Mesothelial cell of epicardium (in vitro differentiated cells): Measurements from ENCODE around the gene CFTR. TPM values are rescaled to one million over a fixed set of nuclear protein-coding genes. Genes with fewer than 3 reads are reported as not detected.

Source experiments
- DNase-seq, 2 experiments: peaks; one replicate each; pipeline ENCODE4 v3.0.0; 2021; ENCODE audit warnings: low spot score in 2 of 2; ENCODE audit not compliant: unreplicated experiment in 2 of 2
- H3K27ac Mint-ChIP-seq: 2 replicates; pipeline ENCODE4 v1.8.0; 2021; ENCODE audit warnings: mixed read lengths
- H3K27me3 Mint-ChIP-seq: 2 replicates; pipeline ENCODE4 v1.8.0; 2021; ENCODE audit warnings: low read depth, mixed read lengths
- H3K36me3 Mint-ChIP-seq: 2 replicates; pipeline ENCODE4 v1.8.0; 2021; ENCODE audit warnings: mixed read lengths
- H3K4me1 Mint-ChIP-seq: 2 replicates; pipeline ENCODE4 v1.8.0; 2021; ENCODE audit warnings: mixed read lengths
- H3K4me3 Mint-ChIP-seq: 2 replicates; pipeline ENCODE4 v1.8.0; 2021; ENCODE audit warnings: mild to moderate bottlenecking, moderate library complexity, mixed read lengths
- H3K9me3 Mint-ChIP-seq: 2 replicates; pipeline ENCODE4 v1.8.0; 2021; ENCODE audit warnings: mixed read lengths
- total RNA-seq: library from RNA; stranded (reverse); gene quantifications from 3 replicates; pipeline ENCODE4 v1.2.1, GENCODE V29; 2021
- TF ChIP-seq, protein P1 (sequence below): fragments of 200-600 bp; sonication (generic); IDR thresholded peaks from one replicate; pipeline ENCODE4 v1.5.0; 2021; ENCODE audit warnings: antibody characterized with exemption; ENCODE audit not compliant: unreplicated experiment

The CFTR gene
- total RNA-seq, 1 donor from 2014 or later, result 2.7 TPM

GRCh38 chr7:117675497-117676435 lies 195.9 kb downstream of the CFTR start:
- no peaks in the 10 kb centered on the region for H3K27me3 Mint-ChIP-seq
- no peaks in the 10 kb centered on the region for H3K9me3 Mint-ChIP-seq
- H3K36me3 Mint-ChIP-seq, result no peaks in the 10 kb centered on the region
- H3K4me3 Mint-ChIP-seq, result no peak overlapping the region
- H3K4me1 Mint-ChIP-seq, result peaks cover 15% of the 10 kb centered on the region
- TF ChIP-seq, protein P1, sequence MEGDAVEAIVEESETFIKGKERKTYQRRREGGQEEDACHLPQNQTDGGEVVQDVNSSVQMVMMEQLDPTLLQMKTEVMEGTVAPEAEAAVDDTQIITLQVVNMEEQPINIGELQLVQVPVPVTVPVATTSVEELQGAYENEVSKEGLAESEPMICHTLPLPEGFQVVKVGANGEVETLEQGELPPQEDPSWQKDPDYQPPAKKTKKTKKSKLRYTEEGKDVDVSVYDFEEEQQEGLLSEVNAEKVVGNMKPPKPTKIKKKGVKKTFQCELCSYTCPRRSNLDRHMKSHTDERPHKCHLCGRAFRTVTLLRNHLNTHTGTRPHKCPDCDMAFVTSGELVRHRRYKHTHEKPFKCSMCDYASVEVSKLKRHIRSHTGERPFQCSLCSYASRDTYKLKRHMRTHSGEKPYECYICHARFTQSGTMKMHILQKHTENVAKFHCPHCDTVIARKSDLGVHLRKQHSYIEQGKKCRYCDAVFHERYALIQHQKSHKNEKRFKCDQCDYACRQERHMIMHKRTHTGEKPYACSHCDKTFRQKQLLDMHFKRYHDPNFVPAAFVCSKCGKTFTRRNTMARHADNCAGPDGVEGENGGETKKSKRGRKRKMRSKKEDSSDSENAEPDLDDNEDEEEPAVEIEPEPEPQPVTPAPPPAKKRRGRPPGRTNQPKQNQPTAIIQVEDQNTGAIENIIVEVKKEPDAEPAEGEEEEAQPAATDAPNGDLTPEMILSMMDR, result no peak
- no peak overlapping the region for H3K27ac Mint-ChIP-seq
- no peak for DNase-seq

DNA sequence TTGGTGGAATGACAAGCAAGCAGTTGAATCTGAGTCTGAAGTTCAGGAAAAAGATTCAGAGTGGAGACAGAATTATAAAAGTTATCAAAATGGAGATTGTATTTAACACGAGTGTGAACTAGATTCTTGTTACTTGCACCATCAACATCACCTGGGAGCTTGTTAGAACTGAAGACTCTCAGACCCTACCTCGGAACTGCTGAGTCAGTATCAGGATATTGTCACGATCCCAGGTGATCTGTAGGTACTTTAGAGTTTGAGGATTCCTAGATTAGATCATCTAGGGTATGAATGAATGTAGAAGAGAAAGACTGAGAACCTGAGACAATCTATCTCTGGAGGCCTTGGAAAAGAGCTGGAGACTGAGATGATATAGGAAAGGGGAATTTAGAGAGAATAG lies 199.3 kb downstream of the CFTR start:
- TF ChIP-seq, protein P1, result no peak
- Mint-ChIP-seq H3K27me3 (no peaks in the 10 kb centered on the region), H3K27ac (no peak overlapping the region), H3K4me1 (peaks cover 9% of the 10 kb centered on the region), H3K4me3 (no peak overlapping the region), H3K36me3 (no peaks in the 10 kb centered on the region), H3K9me3 (no peaks in the 10 kb centered on the region)
- DNase-seq, result no peak

GRCh38 chr7:117682681-117683385 lies 203.0 kb downstream of the CFTR start:
- DNase-seq, result no peak
- H3K27ac Mint-ChIP-seq, result no peak overlapping the region
- H3K9me3 Mint-ChIP-seq, result no peaks in the 10 kb centered on the region
- H3K27me3 Mint-ChIP-seq, result no peaks in the 10 kb centered on the region
- H3K4me1 Mint-ChIP-seq, result peaks cover 18% of the 10 kb centered on the region
- TF ChIP-seq, protein P1, result no peak
- no peak overlapping the region for H3K4me3 Mint-ChIP-seq
- no peaks in the 10 kb centered on the region for H3K36me3 Mint-ChIP-seq

- Mint-ChIP-seq H3K9me3 (no peaks in the 10 kb centered on the region), H3K27me3 (no peaks in the 10 kb centered on the region), H3K27ac (no peak overlapping the region), H3K4me1 (peaks cover 18% of the 10 kb centered on the region), H3K4me3 (no peak overlapping the region), H3K36me3 (no peaks in the 10 kb centered on the region)
- TF ChIP-seq, protein P1, result no peak
- no peak for DNase-seq
These were observed 203.8 kb downstream of the CFTR start for GRCh38 chr7:117683430-117684175.

DNA sequence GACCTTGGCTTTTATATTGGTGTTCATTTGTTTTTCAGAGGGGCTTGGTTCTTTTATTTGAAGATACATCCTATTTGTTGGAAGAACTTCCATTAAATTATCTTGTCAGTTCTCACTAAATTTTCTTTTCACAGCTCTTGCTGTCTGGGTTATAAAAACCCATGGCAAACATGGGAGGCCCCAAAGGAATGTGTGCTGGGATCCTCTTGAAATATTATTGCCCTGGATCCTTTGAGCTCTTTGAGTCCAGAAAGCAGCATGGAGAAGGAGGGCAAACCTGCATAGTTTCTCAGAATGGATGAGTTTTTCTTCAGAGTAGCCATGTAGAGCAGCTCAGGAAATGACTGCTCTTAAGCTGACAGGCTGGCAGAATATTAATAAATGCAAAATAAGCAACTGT lies 206.0 kb downstream of the CFTR start:
- Mint-ChIP-seq H3K9me3 (peaks cover 10% of the 10 kb centered on the region), H3K4me3 (no peak overlapping the region), H3K4me1 (peaks cover 18% of the 10 kb centered on the region), H3K27ac (no peak overlapping the region), H3K36me3 (no peaks in the 10 kb centered on the region), H3K27me3 (no peaks in the 10 kb centered on the region)
- TF ChIP-seq, protein P1, result no peak
- DNase-seq, result no peak
